ENCODE measurements around the gene GRIFIN.
A peak's percentile ranks its signal among the peaks of the same experiment; 100 is the strongest.

GRIFIN gene, protein sequence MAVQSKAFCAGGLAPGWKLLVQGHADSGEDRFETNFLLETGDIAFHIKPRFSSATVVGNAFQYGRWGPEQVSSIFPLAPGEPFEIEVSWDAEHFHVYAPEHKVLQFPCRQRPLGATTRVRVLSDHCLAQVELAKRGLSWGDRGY

DNA sequence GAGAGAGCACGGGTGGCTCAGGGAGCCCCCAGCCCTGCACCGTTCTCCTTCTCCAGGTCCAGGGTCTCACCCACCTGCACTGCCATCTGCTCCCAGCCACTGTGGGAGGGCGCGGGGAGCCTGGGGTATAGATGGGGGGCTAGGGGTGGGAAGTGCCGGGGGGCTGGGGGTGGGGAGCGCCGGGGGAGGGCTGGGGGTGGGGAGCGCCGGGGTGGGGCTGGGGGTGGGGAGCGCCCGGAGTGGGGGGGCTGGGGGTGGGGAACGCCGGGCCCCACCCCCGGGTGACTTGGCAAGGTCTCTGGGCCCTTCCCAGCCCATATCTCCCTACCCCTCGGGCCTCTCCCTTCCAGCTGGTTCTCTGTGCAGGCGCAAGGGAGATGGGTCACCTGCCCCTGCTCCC is at the start of gene GRIFIN:
GRIFIN (minus strand) TSS at position 101 of the 400 bp plus-strand sequence; CDS start at position 86, 15 bp downstream.
- no peak for DNase-seq

DNA sequence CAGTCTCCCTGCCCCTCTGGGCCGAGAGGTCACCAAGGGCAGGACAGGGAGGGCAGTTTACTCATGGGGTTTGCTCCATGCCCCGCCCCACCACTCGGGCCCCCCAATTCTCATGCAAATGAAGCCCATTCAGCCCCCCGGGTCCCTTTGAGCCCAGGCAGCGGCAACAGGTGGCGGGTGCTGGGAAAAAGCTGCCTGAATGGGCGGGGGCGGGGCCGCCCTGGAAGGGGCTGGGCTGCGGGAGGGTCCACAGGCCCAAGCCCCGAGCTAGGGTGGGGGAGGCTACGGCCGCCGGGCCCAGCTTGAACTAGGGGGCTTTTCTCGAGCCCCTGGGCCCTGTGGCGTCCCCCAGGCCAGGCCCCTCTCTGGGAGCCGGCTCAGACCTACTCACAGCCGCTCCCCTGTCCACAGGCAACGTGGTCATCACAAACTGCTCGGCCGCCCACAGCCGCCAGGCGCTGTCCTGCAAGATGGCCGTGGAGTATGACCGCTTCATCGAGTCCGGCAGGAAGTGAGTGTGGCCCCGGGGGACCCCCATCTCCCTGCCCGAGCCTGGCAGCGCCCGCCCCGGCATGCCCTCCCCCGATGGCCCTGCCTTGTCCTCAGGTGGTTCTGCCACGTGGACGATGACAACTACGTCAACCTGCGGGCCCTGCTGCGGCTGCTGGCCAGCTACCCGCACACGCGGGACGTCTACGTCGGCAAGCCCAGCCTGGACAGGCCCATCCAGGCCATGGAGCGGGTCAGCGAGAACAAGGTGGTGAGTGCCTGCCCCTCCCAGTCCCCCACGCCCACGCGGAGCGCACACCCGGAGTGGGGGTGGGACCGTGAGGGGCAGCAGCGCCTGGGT is 48.8 kb upstream of the GRIFIN start:
- DNase-seq = peak; percentile 47

DNA sequence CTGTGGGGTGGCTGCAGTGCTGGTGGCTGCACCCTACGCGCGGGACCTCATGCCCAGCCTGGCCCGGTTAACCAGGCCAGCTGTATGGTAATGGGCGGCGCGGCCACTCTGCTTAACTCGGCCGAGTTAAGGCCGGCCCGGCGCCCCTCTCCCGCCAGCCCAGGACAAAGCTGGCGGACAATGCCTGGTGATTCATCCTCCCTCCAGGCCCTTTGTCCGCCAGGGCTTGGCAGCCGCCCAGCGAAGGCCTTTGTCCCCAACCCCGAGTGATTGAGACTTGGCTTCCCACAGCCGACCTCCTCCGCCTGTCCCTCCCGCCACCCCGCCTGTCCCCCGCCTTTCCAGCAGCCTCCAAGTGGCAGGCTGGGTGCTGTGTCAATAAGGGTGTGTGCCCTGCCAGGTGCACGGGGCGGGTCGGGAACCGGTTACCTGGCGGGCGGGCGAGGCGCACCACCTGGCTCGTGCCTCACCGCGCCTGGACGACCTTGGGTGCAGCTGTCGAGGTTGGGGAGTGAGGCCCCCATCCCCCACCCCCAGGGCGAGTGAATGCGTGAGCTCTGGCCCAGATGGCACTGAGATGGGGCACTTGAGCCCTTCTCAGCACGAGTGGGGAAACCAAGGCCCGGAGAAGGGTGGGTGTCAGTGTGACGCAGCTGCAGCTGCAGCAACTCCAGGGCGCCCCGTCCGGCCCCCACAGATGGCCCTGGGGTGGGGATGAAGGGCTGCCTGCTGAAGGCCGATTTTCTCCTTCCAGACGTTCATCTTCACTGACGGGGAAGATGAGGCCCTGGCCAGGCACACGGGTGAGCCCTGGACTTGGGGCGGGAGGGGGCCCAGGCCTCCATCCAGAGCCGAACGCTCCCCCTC is 48.0 kb upstream of the GRIFIN start:
- DNase-seq = peak; percentile 87

DNA sequence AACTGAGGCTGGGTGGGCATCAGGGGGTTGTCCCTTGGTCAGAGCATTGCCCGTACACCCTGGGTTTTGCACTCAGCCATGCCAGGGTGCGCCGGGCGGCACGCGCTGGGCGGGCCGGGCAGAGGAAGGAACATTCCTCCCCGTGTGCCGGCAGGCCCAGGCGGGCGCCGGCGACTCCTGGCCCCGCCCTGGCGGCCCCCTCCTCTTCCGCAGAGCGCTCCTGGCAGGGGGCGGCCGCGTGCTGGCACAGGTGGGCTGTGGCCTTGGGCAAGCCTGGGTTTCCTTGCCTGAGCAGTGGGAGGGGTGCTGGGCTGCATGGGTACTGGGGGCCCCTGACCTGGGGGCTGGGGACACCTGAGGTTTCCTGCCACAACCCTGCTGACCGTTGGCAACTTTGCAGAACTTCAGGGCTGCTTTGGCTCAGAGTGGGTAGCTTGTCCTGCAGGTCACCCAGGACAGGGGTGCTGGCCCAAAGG is 47.3 kb upstream of the GRIFIN start:
- no peak for DNase-seq

DNA sequence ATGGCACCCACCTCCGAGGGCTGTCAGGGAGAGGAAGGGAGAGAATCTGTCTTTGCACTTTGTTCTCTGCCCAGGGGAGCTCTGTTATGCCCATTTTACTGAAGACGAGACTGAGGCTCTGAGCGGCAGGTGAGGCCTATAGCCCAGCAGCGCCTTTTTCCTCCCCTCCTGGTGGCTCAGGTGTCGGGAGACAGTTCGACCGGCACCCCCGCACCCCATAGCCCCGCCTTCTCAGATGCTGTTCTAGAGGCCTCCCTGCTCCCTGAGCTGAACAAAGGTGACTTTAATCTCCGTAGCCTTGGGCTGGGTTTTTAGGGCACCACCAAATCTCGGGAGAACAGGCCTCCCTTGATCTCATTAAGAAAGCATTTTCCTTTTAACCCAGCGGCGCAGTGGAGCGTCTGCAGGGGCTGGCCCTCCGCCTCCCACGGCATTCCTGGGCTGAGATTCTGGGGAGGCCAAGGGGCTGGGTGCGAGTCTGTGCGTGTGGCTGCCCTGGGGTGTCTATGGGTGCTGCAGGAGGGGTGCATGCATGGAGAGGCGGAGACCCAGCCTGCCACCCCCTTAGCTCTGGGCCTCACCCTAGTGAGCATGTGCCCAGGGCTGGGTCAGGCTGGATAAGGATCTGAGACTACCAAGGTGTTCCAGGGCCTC is 46.7 kb upstream of the GRIFIN start:
- DNase-seq = peak; percentile 46

DNA sequence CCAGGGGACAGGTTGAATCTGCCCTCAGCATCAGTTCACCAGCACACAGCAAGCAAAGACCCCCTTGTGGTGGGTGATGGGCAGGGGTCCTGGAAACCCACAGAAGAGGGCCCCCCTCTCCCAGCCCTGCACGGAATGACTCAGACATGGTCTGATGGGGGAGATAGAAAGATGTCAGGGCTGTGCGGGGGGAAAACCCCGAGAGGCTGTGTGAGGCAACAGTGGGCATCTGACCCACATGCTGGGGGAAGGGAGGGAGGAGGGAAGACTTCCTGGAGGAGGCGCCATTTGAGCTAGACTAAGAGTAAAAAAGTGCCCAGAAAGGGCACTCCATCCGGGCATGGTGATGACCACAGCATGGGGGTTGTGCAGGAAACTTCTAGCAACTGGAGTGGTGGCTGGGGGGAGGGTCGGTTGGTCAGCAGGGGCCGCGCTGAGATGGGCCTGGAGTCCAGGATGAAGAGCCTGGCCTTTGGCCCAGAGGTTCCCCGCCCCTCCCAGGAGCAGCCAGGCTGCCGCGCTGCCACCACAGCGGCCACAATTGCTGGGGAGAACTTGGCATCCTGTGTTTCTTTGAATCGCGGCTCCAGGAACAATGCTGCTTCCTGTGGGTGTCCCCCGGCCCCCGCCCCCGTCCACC is 45.9 kb upstream of the GRIFIN start:
- no peak for DNase-seq

DNA sequence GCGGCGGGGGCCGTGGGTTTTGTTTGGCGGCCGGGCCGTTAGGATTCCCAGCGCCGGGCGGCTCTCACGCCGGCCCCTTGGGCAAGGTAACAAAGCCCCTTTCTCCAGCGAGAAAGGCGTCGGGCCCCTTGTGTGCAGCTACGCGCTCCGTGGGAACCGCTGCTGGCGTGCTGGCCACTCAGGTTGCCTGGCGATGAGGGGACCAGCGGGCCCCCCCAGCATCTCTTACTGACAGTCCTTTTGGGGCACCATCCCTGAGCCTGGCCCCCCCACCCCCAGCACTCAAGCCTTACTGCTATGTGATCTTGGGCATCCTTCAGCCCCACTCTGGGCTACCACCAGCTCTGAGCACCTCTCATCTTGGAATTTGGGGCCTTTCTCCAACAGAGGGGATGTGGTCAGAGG is 45.1 kb upstream of the GRIFIN start:
- DNase-seq = peak; percentile 37

DNA sequence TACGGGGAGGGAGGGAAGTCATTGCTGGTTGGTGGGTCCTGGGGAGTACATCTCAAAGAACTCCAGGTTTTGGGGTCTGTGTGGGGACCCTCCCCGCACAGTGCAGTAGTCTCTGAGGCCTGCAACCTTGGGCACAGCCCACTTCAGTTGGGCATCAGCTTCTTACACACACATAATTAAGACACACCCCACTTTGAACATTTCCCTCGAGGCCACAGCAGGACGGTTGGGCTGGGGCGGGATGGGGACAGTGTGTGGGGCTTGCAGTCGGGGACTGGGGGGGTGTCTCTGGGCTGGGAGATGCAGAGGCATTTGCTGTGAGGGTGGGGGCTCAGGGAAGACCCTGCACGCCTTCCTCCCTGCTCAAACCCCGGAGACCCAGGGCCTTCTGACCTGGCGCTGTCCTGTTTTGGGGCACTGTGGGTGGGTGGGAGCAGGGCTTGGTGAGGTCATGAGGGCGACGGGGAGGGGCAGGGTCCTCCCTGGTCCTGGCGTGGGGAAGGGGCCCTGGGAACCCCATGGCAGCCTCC is 44.6 kb upstream of the GRIFIN start:
- DNase-seq = no peak

DNA sequence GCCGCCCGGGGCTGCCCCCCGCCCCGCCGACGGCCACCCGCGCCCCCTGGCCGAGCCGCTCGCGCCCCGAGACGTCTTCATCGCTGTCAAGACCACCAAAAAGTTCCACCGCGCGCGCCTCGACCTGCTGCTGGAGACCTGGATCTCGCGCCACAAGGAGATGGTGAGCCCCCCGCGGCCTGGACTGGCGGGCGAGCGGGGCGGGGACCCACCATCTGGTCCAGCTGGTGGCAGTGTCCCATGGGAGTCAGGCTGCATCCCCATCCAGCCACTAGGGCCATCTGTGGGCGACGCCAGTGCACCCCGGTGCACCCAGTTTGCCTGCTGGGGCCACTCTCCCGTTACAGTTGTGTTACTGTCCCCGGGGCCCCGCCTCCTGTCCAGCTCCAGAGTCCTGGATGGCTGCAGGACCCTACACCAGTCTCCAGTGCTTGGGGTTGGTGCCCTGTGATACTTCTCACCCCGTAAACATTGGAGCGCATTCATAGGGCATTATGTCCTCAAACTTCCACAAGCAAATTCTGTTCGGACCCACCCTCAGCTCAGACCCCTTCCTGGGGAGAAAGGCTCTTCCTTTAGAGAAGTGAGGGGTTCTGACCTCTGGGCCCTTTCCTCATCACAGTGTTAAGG is 44.0 kb upstream of the GRIFIN start:
- DNase-seq = peak; percentile 71

DNA sequence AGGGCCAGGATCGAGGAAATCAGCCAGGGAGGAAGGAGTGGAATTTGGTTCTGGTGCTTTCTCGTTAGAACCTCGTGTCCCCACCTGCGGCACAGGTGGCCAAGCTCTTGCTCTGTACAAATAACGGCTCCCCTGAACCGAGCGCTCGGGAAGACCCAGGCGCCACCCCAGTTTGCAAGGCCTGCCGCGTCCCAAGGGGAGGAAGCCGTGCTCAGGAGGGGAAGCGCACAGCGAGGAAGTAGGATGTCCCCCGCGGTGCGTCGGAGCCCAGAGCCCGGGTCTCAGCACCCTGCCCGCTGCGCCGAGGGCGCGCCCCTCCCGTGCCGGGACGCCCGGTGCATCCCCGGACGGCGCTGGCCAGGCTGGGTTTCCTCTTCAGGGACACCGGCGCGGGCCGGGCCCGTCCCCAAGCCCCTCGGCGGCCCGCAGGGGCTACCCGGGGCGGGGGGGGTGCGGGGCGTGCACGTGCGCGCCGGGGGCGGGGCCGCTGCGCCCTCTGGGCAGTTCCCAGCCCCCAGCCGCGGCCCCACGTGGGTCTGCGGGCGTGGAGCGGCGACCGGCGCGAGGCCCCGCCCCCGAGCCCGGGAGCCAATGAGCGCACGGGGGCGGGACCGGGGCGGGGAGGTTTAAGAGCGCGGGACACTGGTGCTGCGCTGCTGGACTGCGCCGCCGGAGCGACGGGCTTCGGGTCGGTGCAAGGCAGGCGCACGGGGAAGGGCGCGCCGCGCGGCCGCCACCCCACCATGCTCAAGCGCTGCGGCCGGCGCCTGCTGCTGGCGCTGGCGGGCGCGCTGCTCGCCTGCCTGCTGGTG is 43.1 kb upstream of the GRIFIN start, which contains the start of gene LFNG:
LFNG (plus strand) TSS at position 656 of the 812 bp plus-strand sequence; CDS start at position 744, 88 bp downstream.
- DNase-seq = peak; percentile 88

DNA sequence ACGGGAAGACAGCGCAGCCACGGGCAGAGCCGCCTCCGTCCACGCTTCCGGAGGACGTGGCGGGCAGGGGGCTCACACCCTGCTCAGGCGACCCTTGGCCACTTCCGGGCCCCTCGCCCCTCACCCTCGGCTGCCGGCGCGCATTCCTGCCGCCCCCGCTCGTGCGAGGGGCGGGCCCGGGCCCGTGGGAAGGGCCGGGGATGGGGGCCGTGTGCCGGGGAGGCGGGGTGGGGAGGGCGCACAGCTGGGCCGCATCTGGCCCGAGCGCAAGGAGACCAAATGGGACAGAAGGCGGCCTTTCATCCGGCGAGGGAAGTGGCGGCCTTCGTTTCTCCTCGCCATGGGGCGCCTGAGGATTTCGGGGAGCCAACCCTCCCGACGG is 42.5 kb upstream of the GRIFIN start:
- no peak for DNase-seq

DNA sequence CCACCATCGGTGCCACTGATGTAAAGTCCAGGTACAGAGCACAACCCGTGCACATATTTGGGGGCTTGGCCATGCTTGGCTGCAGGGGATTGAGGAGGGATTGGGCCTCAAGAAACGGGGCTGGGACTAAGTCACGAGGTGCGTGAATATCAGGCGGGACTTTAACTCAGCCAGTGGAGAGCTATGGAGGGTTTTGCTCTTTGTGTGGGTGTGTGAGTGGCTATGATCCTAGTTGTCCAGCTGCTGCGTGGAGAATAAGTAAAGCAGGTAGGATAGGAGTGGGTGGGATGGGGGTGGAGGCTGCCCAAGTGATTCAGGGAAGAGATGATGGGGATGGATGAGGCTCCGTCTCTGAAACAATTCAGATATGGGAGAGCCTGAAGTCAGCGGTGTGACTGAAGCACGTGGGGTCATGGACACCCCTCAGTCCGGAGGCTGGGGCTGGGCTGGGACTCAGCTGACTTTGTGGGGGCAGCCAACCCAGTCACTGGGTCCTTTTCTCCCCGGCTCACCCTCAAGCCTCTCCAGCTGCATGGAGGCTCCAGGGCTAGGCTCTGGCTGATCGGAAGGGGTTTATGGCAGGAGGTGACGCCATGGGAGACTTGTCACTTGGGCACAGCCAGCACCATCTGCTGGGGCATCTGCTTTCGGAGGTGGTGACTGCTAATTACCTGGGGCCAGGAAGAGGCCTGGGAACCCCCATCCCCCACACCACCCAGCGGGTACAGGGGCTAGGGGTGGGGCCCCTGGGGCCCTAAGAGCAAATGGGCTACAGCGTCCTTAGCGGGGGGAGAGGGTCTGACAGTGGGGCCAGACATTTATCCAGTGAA is 41.7 kb upstream of the GRIFIN start:
- no peak for DNase-seq

DNA sequence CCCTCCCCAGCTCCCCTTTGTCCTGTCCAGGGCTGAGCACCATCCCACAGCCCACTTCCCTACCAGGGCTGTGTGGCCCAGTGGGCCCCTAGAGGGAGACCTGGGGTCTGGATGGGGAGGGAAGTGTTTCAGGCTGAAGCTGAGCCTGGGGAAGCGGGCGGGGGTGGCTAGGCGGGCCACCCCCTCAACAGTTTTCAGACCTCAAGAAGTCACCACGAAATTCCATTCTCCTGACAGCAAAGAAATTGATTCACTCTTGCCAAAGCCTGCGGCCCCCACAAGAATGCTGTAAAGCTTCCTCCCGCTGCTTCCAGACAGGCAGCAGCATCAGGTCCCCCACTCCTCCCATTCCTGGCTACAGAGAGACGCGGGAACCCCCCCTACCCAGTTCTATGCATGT is 40.8 kb upstream of the GRIFIN start:
- DNase-seq = no peak

DNA sequence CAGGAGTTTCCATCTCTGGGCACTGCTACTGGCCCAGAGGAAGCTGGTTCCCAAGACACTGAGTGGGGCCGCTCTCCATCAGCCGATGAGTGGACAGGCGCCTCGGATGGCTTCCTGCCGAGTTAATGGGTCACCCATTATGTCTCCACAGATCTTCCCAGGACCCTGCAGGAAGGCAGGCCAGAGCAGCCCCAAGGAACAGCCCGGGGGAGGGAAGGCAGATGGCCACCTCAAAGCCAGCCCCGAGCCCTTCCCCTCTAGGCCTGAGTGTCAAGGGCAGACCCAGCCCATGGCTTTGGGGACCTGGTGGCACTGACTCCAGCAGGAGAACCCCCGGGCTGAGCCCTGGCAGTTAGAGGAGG is 40.0 kb upstream of the GRIFIN start:
- DNase-seq = no peak

DNA sequence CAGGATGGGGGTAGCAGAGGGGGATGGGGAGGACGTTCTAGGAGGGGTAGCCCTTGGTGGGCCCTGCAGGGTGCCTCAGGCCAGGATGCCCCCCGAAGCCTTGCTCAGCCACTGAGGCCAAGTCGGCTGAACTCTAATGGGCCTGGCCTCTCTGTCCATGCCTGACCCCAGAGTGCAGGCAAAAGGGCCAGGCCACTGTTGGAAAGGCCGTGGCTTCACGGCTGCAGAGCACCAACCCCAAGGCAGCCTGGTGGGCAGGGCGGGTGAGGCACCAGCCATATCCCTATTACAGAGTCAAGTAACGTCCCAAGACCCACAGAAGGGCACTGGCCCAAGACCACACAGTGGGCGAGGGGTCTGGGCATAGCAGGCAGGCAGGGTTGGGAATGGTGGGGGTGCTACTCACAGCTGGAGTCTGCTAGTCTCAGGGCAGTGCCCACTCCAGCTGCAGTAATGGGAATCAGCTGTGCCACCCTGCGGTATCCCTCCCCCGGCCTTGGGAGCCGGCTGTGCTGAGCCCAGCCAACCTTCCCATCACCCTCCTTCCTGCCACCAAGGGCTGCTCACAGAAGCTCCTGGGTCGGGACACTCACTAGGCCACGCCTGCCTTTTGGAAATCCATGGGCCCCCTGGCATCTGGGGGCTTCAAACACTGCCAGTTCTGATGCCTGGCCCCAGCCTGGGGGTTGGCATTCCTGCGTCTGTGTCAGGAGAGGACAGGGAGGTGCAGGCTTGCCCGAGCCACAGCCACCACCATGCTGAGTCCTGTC is 39.4 kb upstream of the GRIFIN start:
- no peak for DNase-seq

DNA sequence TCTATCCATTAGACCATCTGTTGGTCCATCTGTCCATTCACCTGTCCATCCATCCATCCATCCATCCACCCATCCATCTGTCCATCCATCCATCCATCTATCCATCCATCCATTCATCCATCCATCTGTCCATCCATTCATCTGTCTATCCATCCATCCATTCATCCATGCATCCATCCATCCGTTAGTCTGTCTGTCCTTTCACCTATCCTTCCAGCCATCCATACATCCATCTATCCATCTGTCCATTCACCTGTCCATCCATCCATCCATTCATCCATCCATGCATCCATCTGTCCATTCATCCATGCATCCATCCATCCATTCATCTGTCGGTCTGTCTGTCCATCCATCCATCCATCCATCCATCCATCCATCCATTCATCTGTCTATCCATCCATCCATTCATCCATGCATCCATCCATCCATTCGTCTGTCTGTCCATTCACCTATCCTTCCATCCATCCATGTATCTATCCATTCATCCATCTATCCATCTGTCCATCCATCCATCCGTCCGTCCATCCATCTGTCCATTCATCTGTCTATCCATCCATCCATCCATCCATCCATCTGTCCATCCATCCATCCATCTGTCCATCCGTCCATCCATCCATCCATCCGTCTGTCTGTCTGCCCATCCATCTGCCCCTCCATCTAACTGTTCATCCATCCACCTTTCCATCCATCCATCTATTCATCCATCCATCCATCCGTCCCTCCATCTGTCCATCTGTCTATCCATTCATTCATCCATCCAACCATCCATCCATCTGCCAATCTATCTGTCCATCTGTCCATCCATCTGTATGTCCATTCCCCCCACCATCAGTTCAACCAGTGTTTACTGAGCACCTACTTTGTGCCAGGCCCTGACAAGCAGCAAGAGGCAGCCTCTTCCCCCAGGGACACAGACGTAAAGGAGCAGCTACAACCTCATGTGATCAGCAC is 38.5 kb upstream of the GRIFIN start:
- DNase-seq = no peak

DNA sequence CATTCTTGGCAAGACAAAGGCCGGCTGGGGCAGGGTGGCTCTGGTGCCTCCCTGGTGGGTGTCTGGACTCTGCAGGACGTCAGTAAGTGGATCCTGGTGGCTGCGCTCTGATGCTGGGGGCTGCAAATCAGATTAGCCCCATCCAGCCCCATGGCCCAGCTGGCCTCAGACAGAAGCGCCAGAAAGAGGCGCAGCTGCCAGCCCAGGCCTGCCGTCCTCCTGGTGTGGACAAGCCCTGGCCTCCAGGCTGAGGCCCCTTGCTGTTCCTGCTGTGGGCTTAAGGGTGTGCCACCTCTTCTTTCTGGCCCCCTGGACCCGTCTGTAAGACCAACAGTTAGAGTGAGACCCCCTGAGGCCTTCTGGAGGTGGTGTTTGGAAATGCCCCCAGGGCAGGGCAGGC is 37.5 kb upstream of the GRIFIN start:
- no peak for DNase-seq

DNA sequence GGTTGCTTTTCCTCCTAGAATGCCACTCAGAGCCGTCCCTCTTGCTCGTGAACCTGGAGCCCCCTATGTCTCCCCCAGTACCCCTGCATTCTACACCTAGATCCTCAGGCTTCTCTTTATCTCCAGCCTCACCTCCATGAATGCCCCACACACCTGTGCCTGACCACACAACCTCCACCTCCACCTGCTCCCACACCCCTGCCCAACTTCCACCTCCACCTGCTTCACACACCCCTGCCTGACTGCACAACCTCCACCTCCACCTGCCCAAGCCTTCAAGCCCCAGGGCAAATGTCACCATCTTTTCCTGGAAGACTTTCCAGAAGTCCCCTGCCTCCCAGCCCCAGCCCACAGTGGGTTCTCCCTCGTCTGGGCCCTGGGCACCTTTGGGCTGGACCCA is 36.5 kb upstream of the GRIFIN start:
- DNase-seq = no peak
